Measurements from ENCODE around the gene PLPP4.

The PLPP4 gene

GRCh38 chr10:120616311-120616911 lies 159.4 kb downstream of the PLPP4 start:
- no peak for DNase-seq

GRCh38 chr10:120628197-120628596 lies 171.2 kb downstream of the PLPP4 start:
- no peak for DNase-seq

DNA sequence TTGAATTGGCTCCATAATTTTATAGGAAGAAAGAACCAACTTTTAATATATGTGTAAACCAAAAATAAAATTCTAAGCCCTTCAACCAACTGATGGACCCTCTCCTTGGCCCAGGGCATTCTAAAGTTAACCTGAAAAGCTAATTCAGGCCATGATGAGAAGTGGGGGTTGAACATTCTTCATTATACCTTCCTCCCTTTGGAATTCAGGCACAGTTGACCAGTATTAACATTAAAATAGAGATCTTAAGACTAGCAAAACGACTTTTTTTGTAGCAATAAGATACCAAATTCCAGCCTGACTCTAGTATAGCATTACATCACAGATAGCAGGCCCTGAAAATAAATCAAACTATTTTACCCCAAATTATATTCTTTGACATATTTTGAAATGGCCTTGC lies 173.2 kb downstream of the PLPP4 start:
- DNase-seq: no peak

DNA sequence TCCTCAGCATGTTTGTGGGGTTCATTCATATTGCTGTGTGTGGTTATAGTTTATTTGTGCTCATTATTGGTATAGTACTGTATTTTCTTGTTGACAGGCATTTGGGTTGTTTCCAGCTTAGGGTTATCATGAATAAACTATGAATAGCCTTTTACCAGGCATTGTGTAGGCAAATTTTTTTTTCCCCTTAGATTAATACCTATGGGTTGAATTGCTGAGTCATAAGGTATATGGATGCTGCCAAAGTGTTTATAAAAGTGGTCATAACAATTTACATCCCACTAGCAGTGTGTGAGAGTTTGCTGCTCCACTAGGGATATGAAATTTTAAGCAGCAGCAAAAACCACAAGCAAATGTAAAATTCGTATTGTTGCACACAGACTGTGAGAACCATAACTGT lies 175.0 kb downstream of the PLPP4 start:
- DNase-seq: no peak

DNA sequence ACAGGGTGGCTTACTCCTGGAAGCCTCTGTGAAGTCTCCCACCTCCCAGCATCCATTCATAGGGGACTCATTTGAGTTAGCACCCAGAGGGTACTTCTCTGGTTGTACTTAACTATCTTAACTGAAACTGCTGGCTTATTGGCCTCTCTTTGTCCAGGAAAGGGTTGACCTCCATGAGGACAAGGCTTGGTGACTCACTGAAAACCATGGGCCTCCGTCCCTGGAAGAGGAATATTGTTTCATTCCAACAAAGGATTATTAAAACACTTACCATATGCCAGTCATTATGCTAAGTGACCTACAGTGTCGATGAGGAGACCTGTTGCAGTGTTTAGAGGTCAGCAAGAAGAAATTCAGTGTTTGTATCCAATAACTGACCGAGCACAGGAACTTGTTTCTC lies 175.9 kb downstream of the PLPP4 start:
- DNase-seq: no peak

GRCh38 chr10:120634659-120635058 lies 177.6 kb downstream of the PLPP4 start:
- no peak for DNase-seq

All from NCI-H187 (cell line).